Measurements from ENCODE around the gene GKN1.

GRCh38 chr2:68970566-68971265, 3.7 kb upstream of the GKN1 start:
- TF ChIP-seq EZH2 (IDR thresholded peaks at IDR 0.05; ENCODE audit: borderline replicate concordance, low read depth, low read length, poor library complexity, severe bottlenecking): no peak
- no peak for TF ChIP-seq CTCF (conservative IDR thresholded peaks at IDR 0.05; ENCODE audit: low read depth, low read length)

Data from A673 (cell line).